Stimulated activated CD8-positive, alpha-beta memory T cell treated with anti-CD3 and anti-CD28 coated beads, Interleukin-12 subunit alpha, Interleukin-12 subunit beta, amount 100 ng/mL, for 24 hours (primary cell): Measurements from ENCODE around the gene WEE1.

Experiments used
- DNase-seq: peaks from one replicate; pipeline ENCODE4 v3.0.0-alpha.2; 2020; ENCODE audit errors: extremely low read depth

Gene WEE1

GRCh38 chr11:9566561-9567063 is 6.9 kb upstream of the WEE1 start:
- no peak for DNase-seq

GRCh38 chr11:9567401-9567800 is 6.1 kb upstream of the WEE1 start:
- no peak for DNase-seq

GRCh38 chr11:9568161-9568853 is 5.2 kb upstream of the WEE1 start:
- DNase-seq: no peak

- DNase-seq: no peak
Observed at GRCh38 chr11:9568854-9569587, 4.4 kb upstream of the WEE1 start.

- no peak for DNase-seq
Observed at GRCh38 chr11:9569588-9570164, 3.8 kb upstream of the WEE1 start.

- DNase-seq: no peak
Observed at GRCh38 chr11:9570313-9571025, 3.0 kb upstream of the WEE1 start.

- no peak for DNase-seq
Observed at GRCh38 chr11:9571071-9571762, 2.3 kb upstream of the WEE1 start.

GRCh38 chr11:9571763-9572115 is 1.7 kb upstream of the WEE1 start:
- DNase-seq: no peak

GRCh38 chr11:9573775-9574621 is 528 bp downstream of the WEE1 start:
- DNase-seq: no peak

- DNase-seq: no peak
Observed at GRCh38 chr11:9574622-9575259, 1.3 kb downstream of the WEE1 start.

GRCh38 chr11:9575260-9576240 is 2.1 kb downstream of the WEE1 start:
- DNase-seq: no peak

- DNase-seq: no peak
Observed at GRCh38 chr11:9576701-9577381, 3.4 kb downstream of the WEE1 start.

- no peak for DNase-seq
Observed at GRCh38 chr11:9577556-9577955, 4.1 kb downstream of the WEE1 start.

- DNase-seq: no peak
Observed at GRCh38 chr11:9580894-9581293, 7.4 kb downstream of the WEE1 start.

- no peak for DNase-seq
Observed at GRCh38 chr11:9581556-9582161, 8.2 kb downstream of the WEE1 start.

GRCh38 chr11:9590717-9591116 is 17.2 kb downstream of the WEE1 start:
- no peak for DNase-seq

GRCh38 chr11:9594267-9595046 is 21.0 kb downstream of the WEE1 start:
- no peak for DNase-seq
